HG02852 (cell line): ENCODE data around the gene FARP1.
A peak's percentile ranks its signal among the peaks of the same experiment; 100 is the strongest.

Experiments
- ATAC-seq: cut with Tn5 transposase; IDR thresholded peaks from one replicate; pipeline ENCODE4 v1.9.1; 2021; ENCODE audit warnings: mild to moderate bottlenecking, moderate library complexity; ENCODE audit not compliant: unreplicated experiment

FARP1 gene

GRCh38 chr13:98490195-98490836 is 347.4 kb downstream of the FARP1 start:
- no peak for ATAC-seq

- no peak for ATAC-seq
Observed at GRCh38 chr13:98490866-98491265, 348.0 kb downstream of the FARP1 start.

GRCh38 chr13:98492335-98493041 is 349.6 kb downstream of the FARP1 start:
- no peak for ATAC-seq

GRCh38 chr13:98493042-98493712 is 350.3 kb downstream of the FARP1 start:
- ATAC-seq: no peak

GRCh38 chr13:98494769-98495168 is 351.9 kb downstream of the FARP1 start:
- no peak for ATAC-seq

GRCh38 chr13:98495627-98496478 is 353.0 kb downstream of the FARP1 start:
- no peak for ATAC-seq

GRCh38 chr13:98496479-98496791 is 353.5 kb downstream of the FARP1 start:
- no peak for ATAC-seq

- ATAC-seq: no peak
Observed at GRCh38 chr13:98496966-98497365, 354.1 kb downstream of the FARP1 start.

GRCh38 chr13:98500963-98501421 is 358.1 kb downstream of the FARP1 start:
- peak; percentile 82 for ATAC-seq

GRCh38 chr13:98503175-98504028 is 360.5 kb downstream of the FARP1 start:
- no peak for ATAC-seq

- ATAC-seq: no peak
Observed at GRCh38 chr13:98504029-98504351, 361.1 kb downstream of the FARP1 start.

- peak; percentile 64 for ATAC-seq
Observed at GRCh38 chr13:98504371-98504963, 361.6 kb downstream of the FARP1 start.
